A549 (cell line): Measurements from ENCODE around the gene DRD3. TPM values are rescaled to one million over a fixed set of nuclear protein-coding genes. Genes with fewer than 3 reads are reported as not detected.

Experiments used
- ATAC-seq, 2 experiments: fragments of 200-7000 bp in 1 of 2; fragments of >200 bp in 1 of 2; cut with Nextera tagmentation in 1 of 2; cut with Tn5 transposase in 1 of 2; 3 replicates each; pipeline versions ENCODE4 v1.8.0 to v1.9.1; 2018 to 2020; ENCODE audit warnings: mild to moderate bottlenecking in 1 of 2, moderate library complexity in 1 of 2
- CTCF ChIA-PET: fragments of 300-600 bp; sonication (Branson Sonifier 250); formaldehyde crosslinking; extraction: SDS; loops from one replicate; lab custom pipeline; 2021; ENCODE audit warnings: antibody characterized with exemption, inconsistent platforms; lab: Yijun Ruan, JAX
- POLR2A ChIA-PET: fragments of 350-600 bp; formaldehyde crosslinking; extraction: SDS; loops from one replicate; lab custom pipeline; 2021; ENCODE audit warnings: antibody characterized with exemption, inconsistent platforms; lab: Yijun Ruan, JAX
- DNase-seq, 2 experiments: peaks; one replicate each; pipeline versions ENCODE4 v3.0.0 to v3.0.0-alpha.2; 2011 to 2016; ENCODE audit warnings: low read depth in 1 of 2, low spot score in 1 of 2
- FAIRE-seq: peaks from 2 replicates; lab custom pipeline; 2011; peaks lifted over from hg19 to GRCh38; lab: Jason Lieb, UNC
- H3K27ac ChIP-seq, 2 experiments: fragments of >200 bp; sonication (Bioruptor Twin); formaldehyde crosslinking; 3 replicates each; pipeline ENCODE4 v1.5.1; 2016 to 2017
- H3K4me1 ChIP-seq: fragments of >200 bp; sonication (Bioruptor Twin); formaldehyde crosslinking; 3 replicates; pipeline ENCODE4 v1.6.1; 2016
- H3K4me2 ChIP-seq: fragments of >200 bp; sonication (Bioruptor Twin); formaldehyde crosslinking; 3 replicates; pipeline ENCODE4 v1.6.1; 2016
- H3K4me3 ChIP-seq: fragments of >200 bp; sonication (Bioruptor Twin); formaldehyde crosslinking; 3 replicates; pipeline ENCODE4 v1.5.1; 2016
- H3K9me3 ChIP-seq: fragments of >200 bp; sonication (Bioruptor Twin); formaldehyde crosslinking; 3 replicates; pipeline ENCODE4 v1.6.1; 2016
- BHLHE40 ChIP-seq: IDR thresholded peaks from 2 replicates; pipeline ENCODE4 v1.6.1; 2012; ENCODE audit warnings: low read depth, low read length, inconsistent platforms
- EHF ChIP-seq: fragments of 250-450 bp; sonication (Bioruptor Pico); IDR thresholded peaks from 2 replicates; pipeline ENCODE4 v1.5.0; 2020; ENCODE audit warnings: mild to moderate bottlenecking
- EHMT2 ChIP-seq: fragments of 200-600 bp; sonication (generic); IDR thresholded peaks from 2 replicates; pipeline ENCODE4 v1.6.1; 2016; ENCODE audit warnings: antibody characterized with exemption, low read depth, mild to moderate bottlenecking, moderate library complexity
- EP300 ChIP-seq, 2 experiments: fragments of >200 bp; sonication (Bioruptor Twin); formaldehyde crosslinking; IDR thresholded peaks; 2 replicates in 1 of 2; 3 replicates in 1 of 2; pipeline ENCODE4 v1.6.1; 2016 to 2017
- ESRRA ChIP-seq: fragments of 150-350 bp; IDR thresholded peaks from 2 replicates; pipeline ENCODE4 v1.6.1; 2014; ENCODE audit warnings: mild to moderate bottlenecking, low read length, borderline replicate concordance
- JUN ChIP-seq, 2 experiments: fragments of >200 bp; sonication (Bioruptor Twin); formaldehyde crosslinking; IDR thresholded peaks; 2 replicates in 1 of 2; 3 replicates in 1 of 2; pipeline ENCODE4 v1.6.1; 2016 to 2017
- MAFK ChIP-seq: fragments of 450-650 bp; IDR thresholded peaks from 2 replicates; pipeline ENCODE4 v1.6.1; 2014; ENCODE audit not compliant: partially characterized antibody
- NPAS2 ChIP-seq: fragments of 250-450 bp; sonication (Bioruptor Pico); IDR thresholded peaks from 2 replicates; pipeline ENCODE4 v1.8.0; 2022; ENCODE audit warnings: mild to moderate bottlenecking, moderate library complexity, borderline replicate concordance
- SREBF2 ChIP-seq: fragments of 450-650 bp; IDR thresholded peaks from 2 replicates; pipeline ENCODE4 v1.6.1; 2014; ENCODE audit warnings: mild to moderate bottlenecking, moderate library complexity
- TFCP2L1 ChIP-seq: fragments of 250-450 bp; sonication (Bioruptor Pico); IDR thresholded peaks from 2 replicates; pipeline ENCODE4 v1.5.0; 2021; ENCODE audit warnings: mild to moderate bottlenecking
- TP53 ChIP-seq: fragments of 250-450 bp; sonication (Bioruptor Pico); IDR thresholded peaks from 2 replicates; pipeline ENCODE4 v1.5.0; 2021; ENCODE audit warnings: mild to moderate bottlenecking, moderate library complexity
- ZFP36 ChIP-seq: fragments of 450-650 bp; IDR thresholded peaks from 2 replicates; pipeline ENCODE4 v1.6.1; 2014; ENCODE audit warnings: borderline replicate concordance; ENCODE audit not compliant: partially characterized antibody
- WGBS: methylation state at CpG from one replicate; pipeline ENCODE4 v1.1.6; 2017; ENCODE audit errors: missing lambda C conversion rate; 5-methylcytosine and 5-hydroxymethylcytosine counted together
- polyA plus RNA-seq, 4 experiments: library from polyadenylated mRNA; depleted of rRNA in 3 of 4; stranded (reverse); fragments of >200 nt; fragmentation: RNase III in 1 of 4; extraction: RNeasy Plus Mini Kit Qiagen cat#74134 plus additional on column Dnase treatment in 1 of 4; gene quantifications; 2 replicates in 3 of 4; 3 replicates in 1 of 4; pipeline ENCODE4 v1.2.3, GENCODE V29; 2011 to 2017
- TF ChIP-seq, protein P1 (sequence below): fragments of 150-350 bp; IDR thresholded peaks from 2 replicates; pipeline ENCODE4 v1.6.1; 2014; ENCODE audit warnings: low read depth, mild to moderate bottlenecking, low read length
- TF ChIP-seq, protein P2 (sequence below): fragments of >200 bp; sonication (Bioruptor Twin); formaldehyde crosslinking; IDR thresholded peaks from 3 replicates; pipeline ENCODE4 v1.6.1; 2016
- TF ChIP-seq, protein P3 (sequence below): fragments of 200-600 bp; sonication (generic); IDR thresholded peaks from 2 replicates; pipeline ENCODE4 v1.6.1; 2016; ENCODE audit warnings: antibody characterized with exemption, mild to moderate bottlenecking, moderate library complexity
- TF ChIP-seq, protein P4 (sequence below): IDR thresholded peaks from 2 replicates; pipeline ENCODE4 v1.6.1; 2012
- TF ChIP-seq, protein P5 (sequence below): fragments of 250-450 bp; sonication (Bioruptor Pico); IDR thresholded peaks from 2 replicates; pipeline ENCODE4 v1.5.0; 2020; ENCODE audit warnings: low read depth, mild to moderate bottlenecking, moderate library complexity
- TF ChIP-seq, protein P6 (sequence below): IDR thresholded peaks from 2 replicates; pipeline ENCODE4 v1.6.1; 2012; ENCODE audit warnings: low read depth, borderline replicate concordance

DRD3 gene
- polyA plus RNA-seq, 2 of the 4 experiments (the other 2 are of a cell fraction), result not detected

DNA sequence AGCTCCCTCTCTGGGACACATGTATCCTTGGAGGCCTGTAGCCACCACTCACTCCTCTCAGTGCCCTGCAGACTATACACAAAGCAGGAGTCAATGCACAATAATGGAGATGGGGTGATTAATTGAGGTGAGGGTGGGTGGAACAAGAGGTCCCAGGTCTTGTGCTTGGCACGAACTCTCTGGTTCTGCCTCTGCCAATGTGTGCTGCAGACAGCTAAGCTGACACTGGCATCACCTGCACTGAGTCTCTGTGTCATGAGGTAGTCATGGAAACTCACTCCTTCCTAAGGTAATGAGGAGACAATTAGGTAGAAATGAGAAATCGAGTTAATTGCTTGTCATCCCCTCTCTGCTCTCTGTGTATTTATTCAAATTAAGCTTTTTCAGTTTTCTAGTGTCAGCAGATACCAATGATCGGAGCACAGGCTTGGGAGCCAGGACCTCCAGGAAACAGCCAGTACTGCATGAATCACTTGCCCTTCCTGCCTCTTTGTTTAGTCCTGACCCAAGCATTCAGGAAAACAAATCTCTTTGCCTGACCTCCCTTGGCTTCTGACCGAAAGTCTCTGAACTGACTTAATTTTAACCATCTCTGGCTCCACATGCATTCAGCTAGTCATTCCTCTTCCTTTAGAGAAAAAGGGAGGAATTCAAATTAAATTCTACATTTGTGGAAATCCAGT is 56.7 kb downstream of the DRD3 start:
- no peak overlapping the region for H3K4me2 ChIP-seq
- POLR2A ChIA-PET, result no interaction called here
- ATAC-seq (0 out of 6 replicates have a peak, but pooled peaks of 1 of the 2 experiments have one; percentile 22), FAIRE-seq (no peak), DNase-seq (no peak)
- no peaks in the 10 kb centered on the region for H3K4me1 ChIP-seq
- no peak overlapping the region for H3K4me3 ChIP-seq
- H3K9me3 ChIP-seq, result no peaks in the 10 kb centered on the region
- WGBS, result 51% methylated on average over 4 of the region's 4 CpGs
- CTCF ChIA-PET, result interaction anchor here (0.6 kb wide), 1 partner anchor 378 kb away, joined by 3 read pairs; no protein-coding TSS in a partner anchor
- TF ChIP-seq NPAS2 (no peak), ZFP36 (no peak), MAFK (no peak), TFCP2L1 (CRISPR knock-in tag) (no peak), EP300 (IDR thresholded peaks at IDR 0.05) (no peak), EHMT2 (no peak), TP53 (CRISPR knock-in tag) (no peak)
- TF ChIP-seq, protein P1, sequence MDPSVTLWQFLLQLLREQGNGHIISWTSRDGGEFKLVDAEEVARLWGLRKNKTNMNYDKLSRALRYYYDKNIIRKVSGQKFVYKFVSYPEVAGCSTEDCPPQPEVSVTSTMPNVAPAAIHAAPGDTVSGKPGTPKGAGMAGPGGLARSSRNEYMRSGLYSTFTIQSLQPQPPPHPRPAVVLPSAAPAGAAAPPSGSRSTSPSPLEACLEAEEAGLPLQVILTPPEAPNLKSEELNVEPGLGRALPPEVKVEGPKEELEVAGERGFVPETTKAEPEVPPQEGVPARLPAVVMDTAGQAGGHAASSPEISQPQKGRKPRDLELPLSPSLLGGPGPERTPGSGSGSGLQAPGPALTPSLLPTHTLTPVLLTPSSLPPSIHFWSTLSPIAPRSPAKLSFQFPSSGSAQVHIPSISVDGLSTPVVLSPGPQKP, result no peak
- H3K27ac ChIP-seq, result no peak overlapping the region

DNA sequence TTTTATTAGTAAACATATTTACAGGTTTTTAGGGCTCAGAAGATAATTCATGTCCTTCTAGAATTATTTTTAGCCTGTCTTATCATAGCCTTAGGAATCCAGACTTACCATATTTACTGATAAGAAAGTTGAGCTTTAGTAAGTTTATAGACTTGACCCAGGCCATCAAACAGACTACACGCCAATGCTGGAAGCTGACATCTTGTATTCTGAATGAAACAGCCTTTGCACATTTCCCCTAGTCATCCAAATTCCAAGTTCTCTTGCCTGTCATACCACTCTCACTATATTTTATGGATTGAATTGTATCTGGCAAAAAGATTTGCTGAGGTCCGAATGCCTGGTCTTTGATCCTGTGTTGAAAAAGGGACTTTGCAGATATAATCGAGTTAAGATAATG is 58.6 kb downstream of the DRD3 start:
- FAIRE-seq, result no peak
- no peak overlapping the region for H3K4me2 ChIP-seq
- POLR2A ChIA-PET, result no interaction called here
- TF ChIP-seq SREBF2 (no peak), ESRRA (no peak), EHF (CRISPR knock-in tag) (no peak)
- TF ChIP-seq, protein P2, sequence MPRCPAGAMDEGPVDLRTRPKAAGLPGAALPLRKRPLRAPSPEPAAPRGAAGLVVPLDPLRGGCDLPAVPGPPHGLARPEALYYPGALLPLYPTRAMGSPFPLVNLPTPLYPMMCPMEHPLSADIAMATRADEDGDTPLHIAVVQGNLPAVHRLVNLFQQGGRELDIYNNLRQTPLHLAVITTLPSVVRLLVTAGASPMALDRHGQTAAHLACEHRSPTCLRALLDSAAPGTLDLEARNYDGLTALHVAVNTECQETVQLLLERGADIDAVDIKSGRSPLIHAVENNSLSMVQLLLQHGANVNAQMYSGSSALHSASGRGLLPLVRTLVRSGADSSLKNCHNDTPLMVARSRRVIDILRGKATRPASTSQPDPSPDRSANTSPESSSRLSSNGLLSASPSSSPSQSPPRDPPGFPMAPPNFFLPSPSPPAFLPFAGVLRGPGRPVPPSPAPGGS, result no peak
- TF ChIP-seq, all 56 proteins: peak for 0
- ATAC-seq (no peak), DNase-seq (no peak)
- 82% methylated on average over 3 of the region's 3 CpGs for WGBS
- Histone ChIP-seq H3K9me3 (no peaks in the 10 kb centered on the region), H3K27ac (no peak overlapping the region), H3K4me1 (no peaks in the 10 kb centered on the region), H3K4me3 (no peak overlapping the region)
- CTCF ChIA-PET, result no interaction called here

DNA sequence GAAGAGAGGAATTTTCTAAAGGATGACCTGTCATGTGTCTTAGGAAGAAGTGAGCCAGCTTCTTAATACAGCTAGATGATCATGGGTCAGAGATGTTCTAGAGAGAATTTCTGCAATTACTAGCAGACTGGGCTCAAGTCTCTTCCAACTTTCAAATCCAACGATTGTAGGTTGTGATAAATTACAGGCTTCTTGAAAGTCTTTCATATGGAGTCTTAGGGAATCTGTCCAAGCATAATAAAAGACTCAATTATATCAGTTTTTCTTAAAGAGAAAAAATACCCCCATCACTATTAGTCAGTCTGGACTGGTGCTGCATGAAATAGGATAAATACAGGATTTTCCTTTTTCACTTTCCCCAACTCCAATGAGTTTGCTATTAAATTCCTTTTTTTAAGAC is 59.1 kb downstream of the DRD3 start:
- no peaks in the 10 kb centered on the region for H3K4me1 ChIP-seq
- 22% methylated on average over 1 of the region's 1 CpG for WGBS
- no peak for DNase-seq
- FAIRE-seq, result no peak
- no peak overlapping the region for H3K4me2 ChIP-seq
- ATAC-seq, result no peak
- POLR2A ChIA-PET, result no interaction called here
- TF ChIP-seq JUN (IDR thresholded peaks at IDR 0.05) (no peak), TP53 (CRISPR knock-in tag) (no peak), MAFK (no peak), BHLHE40 (no peak)
- TF ChIP-seq, protein P3, sequence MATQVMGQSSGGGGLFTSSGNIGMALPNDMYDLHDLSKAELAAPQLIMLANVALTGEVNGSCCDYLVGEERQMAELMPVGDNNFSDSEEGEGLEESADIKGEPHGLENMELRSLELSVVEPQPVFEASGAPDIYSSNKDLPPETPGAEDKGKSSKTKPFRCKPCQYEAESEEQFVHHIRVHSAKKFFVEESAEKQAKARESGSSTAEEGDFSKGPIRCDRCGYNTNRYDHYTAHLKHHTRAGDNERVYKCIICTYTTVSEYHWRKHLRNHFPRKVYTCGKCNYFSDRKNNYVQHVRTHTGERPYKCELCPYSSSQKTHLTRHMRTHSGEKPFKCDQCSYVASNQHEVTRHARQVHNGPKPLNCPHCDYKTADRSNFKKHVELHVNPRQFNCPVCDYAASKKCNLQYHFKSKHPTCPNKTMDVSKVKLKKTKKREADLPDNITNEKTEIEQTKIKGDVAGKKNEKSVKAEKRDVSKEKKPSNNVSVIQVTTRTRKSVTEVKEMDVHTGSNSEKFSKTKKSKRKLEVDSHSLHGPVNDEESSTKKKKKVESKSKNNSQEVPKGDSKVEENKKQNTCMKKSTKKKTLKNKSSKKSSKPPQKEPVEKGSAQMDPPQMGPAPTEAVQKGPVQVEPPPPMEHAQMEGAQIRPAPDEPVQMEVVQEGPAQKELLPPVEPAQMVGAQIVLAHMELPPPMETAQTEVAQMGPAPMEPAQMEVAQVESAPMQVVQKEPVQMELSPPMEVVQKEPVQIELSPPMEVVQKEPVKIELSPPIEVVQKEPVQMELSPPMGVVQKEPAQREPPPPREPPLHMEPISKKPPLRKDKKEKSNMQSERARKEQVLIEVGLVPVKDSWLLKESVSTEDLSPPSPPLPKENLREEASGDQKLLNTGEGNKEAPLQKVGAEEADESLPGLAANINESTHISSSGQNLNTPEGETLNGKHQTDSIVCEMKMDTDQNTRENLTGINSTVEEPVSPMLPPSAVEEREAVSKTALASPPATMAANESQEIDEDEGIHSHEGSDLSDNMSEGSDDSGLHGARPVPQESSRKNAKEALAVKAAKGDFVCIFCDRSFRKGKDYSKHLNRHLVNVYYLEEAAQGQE, result no peak
- TF ChIP-seq, protein P4, sequence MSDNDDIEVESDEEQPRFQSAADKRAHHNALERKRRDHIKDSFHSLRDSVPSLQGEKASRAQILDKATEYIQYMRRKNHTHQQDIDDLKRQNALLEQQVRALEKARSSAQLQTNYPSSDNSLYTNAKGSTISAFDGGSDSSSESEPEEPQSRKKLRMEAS, result no peak
- TF ChIP-seq, protein P5, sequence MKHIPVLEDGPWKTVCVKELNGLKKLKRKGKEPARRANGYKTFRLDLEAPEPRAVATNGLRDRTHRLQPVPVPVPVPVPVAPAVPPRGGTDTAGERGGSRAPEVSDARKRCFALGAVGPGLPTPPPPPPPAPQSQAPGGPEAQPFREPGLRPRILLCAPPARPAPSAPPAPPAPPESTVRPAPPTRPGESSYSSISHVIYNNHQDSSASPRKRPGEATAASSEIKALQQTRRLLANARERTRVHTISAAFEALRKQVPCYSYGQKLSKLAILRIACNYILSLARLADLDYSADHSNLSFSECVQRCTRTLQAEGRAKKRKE (CRISPR knock-in tag), result no peak
- TF ChIP-seq, protein P6, sequence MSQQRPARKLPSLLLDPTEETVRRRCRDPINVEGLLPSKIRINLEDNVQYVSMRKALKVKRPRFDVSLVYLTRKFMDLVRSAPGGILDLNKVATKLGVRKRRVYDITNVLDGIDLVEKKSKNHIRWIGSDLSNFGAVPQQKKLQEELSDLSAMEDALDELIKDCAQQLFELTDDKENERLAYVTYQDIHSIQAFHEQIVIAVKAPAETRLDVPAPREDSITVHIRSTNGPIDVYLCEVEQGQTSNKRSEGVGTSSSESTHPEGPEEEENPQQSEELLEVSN, result no peak
- TF ChIP-seq, all 56 proteins: peak for 0
- Histone ChIP-seq H3K9me3 (no peaks in the 10 kb centered on the region), H3K27ac (no peak overlapping the region), H3K4me3 (no peak overlapping the region)
- CTCF ChIA-PET, result no interaction called here
